MCF 10A (cell line): ENCODE measurements around the gene SAMD14. TPM values are rescaled to one million over a fixed set of nuclear protein-coding genes. Genes with fewer than 3 reads are reported as not detected.
"Not testable (repeated sequence)": the region's sequence is repeated elsewhere in the genome, so short reads cannot be mapped to it uniquely, and the experiment has no call there.

Experiments
- BruUV-seq: library from RNA; stranded (reverse); fragments of 400-500 nt; replicated peaks from 2 replicates; lab custom pipeline; 2021; lab: Mats Ljungman, UMichigan
- CTCF ChIA-PET: fragments of 300-600 bp; sonication (Branson Sonifier 250); formaldehyde crosslinking; extraction: SDS; loops from one replicate; lab custom pipeline; 2021; ENCODE audit warnings: antibody characterized with exemption, inconsistent platforms; lab: Yijun Ruan, JAX
- POLR2A ChIA-PET: fragments of 300-600, 350-650 bp; sonication (Branson Sonifier 250); formaldehyde crosslinking; extraction: SDS; loops from one replicate; lab custom pipeline; 2020; ENCODE audit warnings: antibody characterized with exemption, inconsistent platforms; lab: Yijun Ruan, JAX
- DNase-seq: peaks from one replicate; pipeline ENCODE4 v3.0.0-alpha.2; 2018; ENCODE audit not compliant: unreplicated experiment
- H3K27ac Mint-ChIP-seq: one replicate; pipeline ENCODE4 v1.8.0; 2022; ENCODE audit warnings: mild to moderate bottlenecking, low read depth, mixed read lengths; ENCODE audit not compliant: unreplicated experiment
- H3K27me3 Mint-ChIP-seq: one replicate; pipeline ENCODE4 v1.8.0; 2022; ENCODE audit warnings: mixed read lengths; ENCODE audit not compliant: insufficient read depth, unreplicated experiment
- H3K36me3 Mint-ChIP-seq: one replicate; pipeline ENCODE4 v1.8.0; 2022; ENCODE audit warnings: mild to moderate bottlenecking, moderate library complexity, mixed read lengths; ENCODE audit not compliant: insufficient read depth, unreplicated experiment
- H3K4me1 Mint-ChIP-seq: one replicate; pipeline ENCODE4 v1.8.0; 2022; ENCODE audit warnings: mixed read lengths; ENCODE audit not compliant: insufficient read depth, unreplicated experiment
- H3K4me3 Mint-ChIP-seq: one replicate; pipeline ENCODE4 v1.8.0; 2022; ENCODE audit warnings: mild to moderate bottlenecking, moderate library complexity, mixed read lengths; ENCODE audit not compliant: unreplicated experiment
- H3K9me3 Mint-ChIP-seq: one replicate; pipeline ENCODE4 v1.8.0; 2022; ENCODE audit warnings: mixed read lengths; ENCODE audit not compliant: unreplicated experiment
- intact Hi-C: fragments of 100-400 bp; cut with micrococcal nuclease; formaldehyde crosslinking; loops from 2 replicates; pipeline ENCODE4 v1.14.1; 2022
- total RNA-seq: library from RNA; stranded (reverse); gene quantifications from 2 replicates; pipeline ENCODE4 v1.2.3, GENCODE V29; 2022
- TF ChIP-seq, protein P1 (sequence below): fragments of 200-600 bp; IDR thresholded peaks from one replicate; pipeline ENCODE4 v1.8.0; 2022; ENCODE audit warnings: antibody characterized with exemption, mild to moderate bottlenecking; ENCODE audit not compliant: unreplicated experiment

Gene SAMD14
- total RNA-seq, 1 experiment from 2014 or later: 0.09 TPM

DNA sequence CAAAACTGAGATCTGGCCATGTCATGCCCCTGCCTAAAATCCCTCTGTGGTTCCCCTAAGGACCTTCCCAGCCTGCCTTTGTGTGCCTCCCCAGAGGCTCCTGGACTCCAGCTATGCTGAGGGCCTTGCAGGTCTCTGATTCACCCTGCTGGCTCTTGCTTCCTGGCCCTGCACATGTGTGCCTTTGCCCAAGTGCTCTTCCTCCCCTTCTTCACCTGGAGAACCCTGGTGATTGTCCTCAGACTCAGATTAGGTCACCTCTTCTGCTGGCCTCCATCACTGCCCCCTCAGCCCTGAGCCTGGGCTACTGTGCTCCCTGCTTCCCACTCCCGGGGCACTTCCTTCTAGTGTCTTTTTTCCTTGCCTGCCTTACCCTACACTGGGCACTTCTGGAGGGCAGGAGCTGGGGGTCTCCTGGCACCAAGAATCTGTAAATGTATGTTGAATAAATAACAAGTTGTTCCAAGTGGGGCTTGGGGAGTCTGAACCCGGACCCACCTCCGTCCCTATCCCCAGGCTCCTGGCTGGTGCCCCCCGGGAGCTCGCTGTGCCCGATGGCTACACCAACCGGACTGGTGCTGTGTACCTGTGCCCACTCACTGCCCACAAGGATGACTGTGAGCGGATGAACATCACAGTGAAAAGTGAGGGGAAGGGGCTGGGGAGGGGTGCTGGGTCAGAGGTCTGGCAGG is 66.3 kb downstream of the SAMD14 start:
- TF ChIP-seq, protein P1, sequence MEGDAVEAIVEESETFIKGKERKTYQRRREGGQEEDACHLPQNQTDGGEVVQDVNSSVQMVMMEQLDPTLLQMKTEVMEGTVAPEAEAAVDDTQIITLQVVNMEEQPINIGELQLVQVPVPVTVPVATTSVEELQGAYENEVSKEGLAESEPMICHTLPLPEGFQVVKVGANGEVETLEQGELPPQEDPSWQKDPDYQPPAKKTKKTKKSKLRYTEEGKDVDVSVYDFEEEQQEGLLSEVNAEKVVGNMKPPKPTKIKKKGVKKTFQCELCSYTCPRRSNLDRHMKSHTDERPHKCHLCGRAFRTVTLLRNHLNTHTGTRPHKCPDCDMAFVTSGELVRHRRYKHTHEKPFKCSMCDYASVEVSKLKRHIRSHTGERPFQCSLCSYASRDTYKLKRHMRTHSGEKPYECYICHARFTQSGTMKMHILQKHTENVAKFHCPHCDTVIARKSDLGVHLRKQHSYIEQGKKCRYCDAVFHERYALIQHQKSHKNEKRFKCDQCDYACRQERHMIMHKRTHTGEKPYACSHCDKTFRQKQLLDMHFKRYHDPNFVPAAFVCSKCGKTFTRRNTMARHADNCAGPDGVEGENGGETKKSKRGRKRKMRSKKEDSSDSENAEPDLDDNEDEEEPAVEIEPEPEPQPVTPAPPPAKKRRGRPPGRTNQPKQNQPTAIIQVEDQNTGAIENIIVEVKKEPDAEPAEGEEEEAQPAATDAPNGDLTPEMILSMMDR: no peak
- Mint-ChIP-seq H3K27ac (peak overlapping the region; percentile 95), H3K4me3 (peak overlapping the region; percentile 63), H3K9me3 (no peaks in the 10 kb centered on the region), H3K36me3 (peaks cover 51% of the 10 kb centered on the region), H3K27me3 (no peaks in the 10 kb centered on the region), H3K4me1 (peaks cover 66% of the 10 kb centered on the region)
- DNase-seq: peak; percentile 73
- CTCF ChIA-PET: interaction anchor here (0.5 to 10.3 kb wide), 6 partner anchors 9 to 115 kb away, joined by 3 to 79 read pairs (median 7); partner anchors contain the start of gene PDK2
- POLR2A ChIA-PET: interaction anchor here (0.6 to 9.7 kb wide), 11 partner anchors 9 to 62 kb away, joined by 3 to 192 read pairs (median 7); partner anchors contain the start of genes ITGA3 and PDK2
- BruUV-seq: no TSS peak
- intact Hi-C loops: loop anchor here (2.0 kb wide), 1 partner anchor 19 kb away; no protein-coding TSS in a partner anchor

DNA sequence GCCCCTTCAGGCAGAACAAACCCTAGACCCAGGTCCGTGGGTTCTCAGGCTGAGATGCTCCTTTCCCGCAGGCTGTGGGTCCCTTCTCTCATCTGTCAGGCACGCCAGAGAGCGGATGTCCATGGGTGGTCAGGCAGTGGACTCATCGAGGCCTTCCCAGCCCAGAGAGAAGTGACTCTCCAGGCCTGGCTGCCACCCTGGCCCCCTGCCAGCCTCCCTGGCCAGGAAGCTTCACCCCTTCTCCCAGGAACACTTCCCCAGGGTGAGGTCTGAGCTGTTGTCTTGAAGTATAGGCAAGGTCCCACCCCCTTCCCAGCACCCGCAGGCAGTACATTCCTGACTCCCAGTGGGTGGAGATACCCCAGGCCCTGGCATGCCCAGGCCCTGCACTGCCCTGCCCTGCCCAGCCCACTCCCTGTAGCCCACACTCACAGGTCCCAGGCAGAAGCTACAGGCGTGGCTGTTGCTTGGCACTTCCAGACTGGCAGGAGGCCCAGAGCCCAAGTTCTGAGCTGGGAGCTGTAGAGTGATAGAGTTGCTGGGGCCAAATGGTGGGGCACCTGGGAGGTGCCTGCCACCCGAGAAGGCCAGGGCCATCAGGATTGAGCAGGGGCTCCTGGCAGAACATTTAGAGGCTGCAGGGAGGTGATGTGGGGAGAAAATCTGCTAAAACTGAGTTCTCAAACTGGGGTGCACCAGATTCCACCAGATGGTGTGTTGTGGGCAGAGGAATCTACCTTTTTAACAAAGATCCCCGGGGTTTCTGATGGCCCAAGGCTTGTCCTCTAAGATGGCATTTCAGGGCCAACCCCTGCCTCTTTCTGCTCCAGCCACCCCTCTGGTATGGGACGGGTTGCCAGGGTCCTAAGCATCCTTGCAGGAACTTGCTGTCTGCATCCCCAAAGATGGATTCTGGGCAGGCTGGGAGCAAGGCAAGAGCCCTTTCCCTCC is 67.4 kb downstream of the SAMD14 start:
- intact Hi-C loops: loop anchor here (1.0 kb wide), 1 partner anchor 201 kb away; no protein-coding TSS in a partner anchor
- POLR2A ChIA-PET: interaction anchor here (0.6 to 9.7 kb wide), 19 partner anchors 8 to 739 kb away, joined by 3 to 192 read pairs (median 4); partner anchors contain the start of genes ITGA3 and PPP1R9B
- Mint-ChIP-seq H3K27me3 (no peaks in the 10 kb centered on the region), H3K9me3 (no peaks in the 10 kb centered on the region), H3K36me3 (peaks cover 46% of the 10 kb centered on the region), H3K4me3 (peak overlapping the region; percentile 80), H3K4me1 (peaks cover 77% of the 10 kb centered on the region), H3K27ac (peak overlapping the region; percentile 95)
- no TSS peak for BruUV-seq
- TF ChIP-seq, protein P1: no peak
- peak; percentile 100 for DNase-seq
- CTCF ChIA-PET: interaction anchor here (0.5 to 10.3 kb wide), 8 partner anchors 8 to 116 kb away, joined by 3 to 79 read pairs (median 6); partner anchors contain the start of gene PDK2

- intact Hi-C loops: loop anchor here (1.0 kb wide), 1 partner anchor 200 kb away; no protein-coding TSS in a partner anchor
- H3K4me3 Mint-ChIP-seq: peak overlapping the region; percentile 80
- not testable (repeated sequence) for H3K9me3 Mint-ChIP-seq, H3K27me3 Mint-ChIP-seq, BruUV-seq
- ChIA-PET CTCF (interaction anchor here (1.0 to 10.3 kb wide), 7 partner anchors 8 to 77 kb away, joined by 3 to 79 read pairs (median 7); partner anchors contain the start of gene PDK2), POLR2A (interaction anchor here (0.6 to 9.7 kb wide), 14 partner anchors 7 to 738 kb away, joined by 3 to 192 read pairs (median 10); partner anchors contain the start of genes ITGA3 and PPP1R9B)
- H3K4me1 Mint-ChIP-seq: peaks cover 78% of the 10 kb centered on the region
- H3K36me3 Mint-ChIP-seq: peaks cover 46% of the 10 kb centered on the region
- DNase-seq: peak; percentile 58
- peak overlapping the region; percentile 95 for H3K27ac Mint-ChIP-seq
Measured at GRCh38 chr17:50061713-50062045, 68.3 kb downstream of the SAMD14 start.

GRCh38 chr17:50060951-50061712 is 68.8 kb downstream of the SAMD14 start:
- peaks cover 43% of the 10 kb centered on the region for H3K36me3 Mint-ChIP-seq
- no peaks in the 10 kb centered on the region for H3K27me3 Mint-ChIP-seq
- peak overlapping the region; percentile 80 for H3K4me3 Mint-ChIP-seq
- ChIA-PET POLR2A (interaction anchor here (0.6 to 9.7 kb wide), 19 partner anchors 6 to 278 kb away, joined by 3 to 192 read pairs (median 9); partner anchors contain the start of genes ITGA3 and PPP1R9B), CTCF (interaction anchor here (0.8 to 10.3 kb wide), 7 partner anchors 9 to 78 kb away, joined by 3 to 79 read pairs (median 7); partner anchors contain the start of gene PDK2)
- TF ChIP-seq, protein P1: no peak
- H3K9me3 Mint-ChIP-seq: no peaks in the 10 kb centered on the region
- peak; percentile 95 for DNase-seq
- intact Hi-C loops: no loop called here
- peaks cover 78% of the 10 kb centered on the region for H3K4me1 Mint-ChIP-seq
- H3K27ac Mint-ChIP-seq: peak overlapping the region; percentile 95
- BruUV-seq: no TSS peak
